Activated CD8-positive, alpha-beta memory T cell treated with anti-CD3 and anti-CD28 coated beads, Interleukin-2, amount 50 U/mL, for 24 hours (primary cell): ENCODE data around the gene ZZZ3.
"Not testable (repeated sequence)": the region's sequence is repeated elsewhere in the genome, so short reads cannot be mapped to it uniquely, and the experiment has no call there.

ENCODE experiments used
- DNase-seq: peaks from one replicate; pipeline ENCODE4 v3.0.0-alpha.2; 2020; ENCODE audit errors: extremely low read depth

The ZZZ3 gene

GRCh38 chr1:77670330-77670729 is 12.1 kb downstream of the ZZZ3 start:
- no peak for DNase-seq

- no peak for DNase-seq
Measured at GRCh38 chr1:77668924-77669449, 13.5 kb downstream of the ZZZ3 start.

- no peak for DNase-seq
Measured at GRCh38 chr1:77664939-77665516, 17.4 kb downstream of the ZZZ3 start.

GRCh38 chr1:77661696-77662095 is 20.8 kb downstream of the ZZZ3 start:
- DNase-seq: no peak

- no peak for DNase-seq
Measured at GRCh38 chr1:77659879-77660593, 22.4 kb downstream of the ZZZ3 start.

GRCh38 chr1:77658271-77658670 is 24.2 kb downstream of the ZZZ3 start:
- no peak for DNase-seq

- no peak for DNase-seq
Measured at GRCh38 chr1:77655431-77655974, 27.0 kb downstream of the ZZZ3 start.

GRCh38 chr1:77652970-77653516 is 29.4 kb downstream of the ZZZ3 start:
- DNase-seq: no peak

- DNase-seq: no peak
Measured at GRCh38 chr1:77652268-77652667, 30.2 kb downstream of the ZZZ3 start.

- no peak for DNase-seq
Measured at GRCh38 chr1:77649127-77649526, 33.3 kb downstream of the ZZZ3 start.

- not testable (repeated sequence) for DNase-seq
Measured at GRCh38 chr1:77646224-77646623, 36.2 kb downstream of the ZZZ3 start.

GRCh38 chr1:77643456-77643855 is 39.0 kb downstream of the ZZZ3 start:
- no peak for DNase-seq

GRCh38 chr1:77642941-77643340 is 39.5 kb downstream of the ZZZ3 start:
- no peak for DNase-seq

GRCh38 chr1:77642196-77642595 is 40.3 kb downstream of the ZZZ3 start:
- no peak for DNase-seq

- no peak for DNase-seq
Measured at GRCh38 chr1:77639557-77640069, 42.8 kb downstream of the ZZZ3 start.

GRCh38 chr1:77639056-77639455 is 43.4 kb downstream of the ZZZ3 start:
- no peak for DNase-seq

- no peak for DNase-seq
Measured at GRCh38 chr1:77636864-77637263, 45.6 kb downstream of the ZZZ3 start.
